ENCODE results near the gene CAMSAP1.

Gene CAMSAP1

GRCh38 chr9:135780626-135781025, 126.7 kb downstream of the CAMSAP1 start:
- no peak for FAIRE-seq
- TF ChIP-seq CTCF (IDR thresholded peaks at IDR 0.05; ENCODE audit: insufficient read depth, missing control alignments), result no peak
- no peak for DNase-seq (ENCODE audit: insufficient read length, low spot score)

DNA sequence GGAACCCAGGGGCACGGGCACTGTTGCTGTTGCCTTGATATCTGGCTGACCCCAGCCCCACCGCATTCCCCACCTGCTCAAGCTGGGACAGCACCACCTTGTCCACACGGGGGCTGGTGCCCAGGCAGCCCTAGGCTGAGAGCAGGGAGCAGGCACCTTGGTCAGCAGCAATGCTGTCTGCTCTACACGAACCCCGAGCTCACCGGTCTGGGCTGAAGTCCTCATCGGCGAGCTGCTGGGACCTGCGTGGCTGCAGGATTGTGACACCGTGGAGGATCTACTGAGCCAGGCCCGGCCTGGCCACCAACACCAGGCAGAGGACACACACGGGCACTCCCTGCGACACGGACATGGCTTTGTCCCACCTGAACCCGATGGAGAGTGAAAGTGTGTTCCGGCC, 127.3 kb downstream of the CAMSAP1 start:
- FAIRE-seq, result no peak
- no peak for TF ChIP-seq CTCF (IDR thresholded peaks at IDR 0.05; ENCODE audit: insufficient read depth, missing control alignments)
- no peak for DNase-seq (ENCODE audit: insufficient read length, low spot score)

DNA sequence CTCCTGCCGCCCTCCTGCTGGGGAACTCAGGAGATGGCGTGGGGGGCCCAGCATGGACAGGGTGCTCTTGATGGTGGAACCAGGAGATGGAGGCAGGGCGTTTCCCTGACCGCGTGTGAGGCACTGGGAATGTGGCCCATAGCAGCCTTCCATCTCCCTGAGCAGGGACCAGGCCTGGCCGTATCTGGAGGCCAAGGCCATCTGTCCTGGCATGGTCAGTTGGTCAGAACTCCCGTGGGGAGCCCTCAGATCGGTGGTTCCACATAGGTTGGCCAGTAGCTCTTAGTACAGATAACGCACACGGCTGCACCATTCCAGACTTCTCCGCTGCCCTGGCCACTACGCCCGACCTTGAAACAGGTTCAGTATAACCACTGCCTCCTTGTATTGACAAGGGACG, 127.8 kb downstream of the CAMSAP1 start:
- FAIRE-seq, result no peak

GRCh38 chr9:135778421-135778820, 128.9 kb downstream of the CAMSAP1 start:
- DNase-seq (ENCODE audit: insufficient read length, low spot score) (no peak), FAIRE-seq (no peak)

More for the DNA sequence above, 127.8 kb downstream of the CAMSAP1 start:
- DNase-seq (ENCODE audit: insufficient read length, low spot score), result no peak
- TF ChIP-seq CTCF (IDR thresholded peaks at IDR 0.05; ENCODE audit: insufficient read depth, missing control alignments), result no peak

DNA sequence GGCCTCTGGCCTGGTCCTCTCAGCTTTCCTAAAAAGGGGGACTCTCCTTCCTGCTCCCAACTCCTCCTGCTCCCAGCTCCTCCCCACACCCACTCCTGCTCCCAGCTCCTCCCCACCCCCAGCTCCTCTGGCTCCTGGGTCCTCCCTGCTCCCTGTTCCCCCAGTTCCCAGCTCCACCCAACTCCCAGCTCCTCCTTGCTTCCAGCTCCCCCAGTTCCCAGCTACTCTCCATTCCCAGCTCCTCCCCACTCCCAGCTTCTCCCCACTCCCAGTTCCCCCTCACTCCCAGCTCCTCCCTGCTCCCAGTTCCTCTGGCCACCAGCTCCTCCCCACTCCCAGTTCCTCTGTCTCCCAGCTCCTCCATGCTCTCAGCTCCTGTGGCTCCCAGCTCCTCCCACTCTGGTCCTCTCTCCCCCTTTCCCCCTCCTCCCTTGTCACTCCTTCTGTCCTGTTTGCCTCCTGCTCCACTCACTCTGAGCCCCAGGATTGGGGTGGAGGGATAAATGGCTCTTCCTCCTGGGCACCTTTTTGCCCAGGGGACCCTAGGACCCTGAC, 129.6 kb downstream of the CAMSAP1 start:
- no peak for DNase-seq (ENCODE audit: insufficient read length, low spot score)
- no peak for TF ChIP-seq CTCF (IDR thresholded peaks at IDR 0.05; ENCODE audit: insufficient read depth, missing control alignments)
- FAIRE-seq, result no peak

More at GRCh38 chr9:135778421-135778820, 128.9 kb downstream of the CAMSAP1 start:
- no peak for TF ChIP-seq CTCF (IDR thresholded peaks at IDR 0.05; ENCODE audit: insufficient read depth, missing control alignments)

GRCh38 chr9:135776893-135777622, 130.3 kb downstream of the CAMSAP1 start:
- DNase-seq (ENCODE audit: insufficient read length, low spot score) (no peak), FAIRE-seq (no peak)
- no peak for TF ChIP-seq CTCF (IDR thresholded peaks at IDR 0.05; ENCODE audit: insufficient read depth, missing control alignments)

DNA sequence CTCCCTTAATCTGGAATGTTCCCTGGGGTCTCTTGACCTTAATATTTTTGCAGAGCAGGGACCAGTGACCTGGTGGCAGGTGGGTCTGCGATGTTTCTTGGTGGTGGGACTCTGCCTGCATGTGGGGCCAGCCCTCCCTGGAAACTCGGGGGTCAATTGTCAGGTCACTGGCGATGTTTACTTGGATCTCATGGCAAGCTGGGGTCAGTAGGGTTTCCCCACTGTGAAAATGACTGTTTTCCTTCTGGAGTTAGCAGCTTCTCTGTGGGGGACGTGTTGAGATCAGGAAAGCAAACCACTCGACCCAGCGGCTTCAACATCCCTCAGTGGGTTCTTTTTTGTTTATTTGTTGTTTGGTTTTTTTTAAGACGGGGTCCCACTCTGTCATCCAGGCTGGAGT, 131.4 kb downstream of the CAMSAP1 start:
- FAIRE-seq (no peak), DNase-seq (ENCODE audit: insufficient read length, low spot score) (no peak)
- TF ChIP-seq CTCF (IDR thresholded peaks at IDR 0.05; ENCODE audit: insufficient read depth, missing control alignments), result no peak
